ENCODE data around the gene EYA4.

The EYA4 gene

GRCh38 chr6:133436652-133437051 is 195.5 kb downstream of the EYA4 start:
- TF ChIP-seq CTCF (IDR thresholded peaks at IDR 0.05; ENCODE audit: low read depth, low read length, missing control alignments), result no peak
- no peak for DNase-seq (ENCODE audit: extremely low read depth, low read depth)
- no peak overlapping the region for H3K4me3 ChIP-seq (replicated peaks; ENCODE audit: low read depth, low read length)

GRCh38 chr6:133441491-133441890 is 200.3 kb downstream of the EYA4 start:
- no peak for TF ChIP-seq CTCF (IDR thresholded peaks at IDR 0.05; ENCODE audit: low read depth, low read length, missing control alignments)

GRCh38 chr6:133446789-133447188 is 205.6 kb downstream of the EYA4 start:
- no peak for TF ChIP-seq CTCF (IDR thresholded peaks at IDR 0.05; ENCODE audit: low read depth, low read length, missing control alignments)
- H3K4me3 ChIP-seq (replicated peaks; ENCODE audit: low read depth, low read length), result no peak overlapping the region
- no peak for DNase-seq (ENCODE audit: extremely low read depth, low read depth)

More at GRCh38 chr6:133441491-133441890, 200.3 kb downstream of the EYA4 start:
- no peak for DNase-seq (ENCODE audit: extremely low read depth, low read depth)
- no peak overlapping the region for H3K4me3 ChIP-seq (replicated peaks; ENCODE audit: low read depth, low read length)

- H3K4me3 ChIP-seq (replicated peaks; ENCODE audit: low read depth, low read length), result no peak overlapping the region
- no peak for TF ChIP-seq CTCF (IDR thresholded peaks at IDR 0.05; ENCODE audit: low read depth, low read length, missing control alignments)
- no peak for DNase-seq (ENCODE audit: extremely low read depth, low read depth)
Observed at GRCh38 chr6:133447924-133448323, 206.8 kb downstream of the EYA4 start.

GRCh38 chr6:133456439-133456838 is 215.3 kb downstream of the EYA4 start:
- no peak for DNase-seq (ENCODE audit: extremely low read depth, low read depth)
- TF ChIP-seq CTCF (IDR thresholded peaks at IDR 0.05; ENCODE audit: low read depth, low read length, missing control alignments), result no peak

GRCh38 chr6:133456944-133457343 is 215.8 kb downstream of the EYA4 start:
- no peak for DNase-seq (ENCODE audit: extremely low read depth, low read depth)
- no peak overlapping the region for H3K4me3 ChIP-seq (replicated peaks; ENCODE audit: low read depth, low read length)
- no peak for TF ChIP-seq CTCF (IDR thresholded peaks at IDR 0.05; ENCODE audit: low read depth, low read length, missing control alignments)

More at GRCh38 chr6:133456439-133456838, 215.3 kb downstream of the EYA4 start:
- H3K4me3 ChIP-seq (replicated peaks; ENCODE audit: low read depth, low read length), result no peak overlapping the region

GRCh38 chr6:133460101-133460500 is 218.9 kb downstream of the EYA4 start:
- no peak overlapping the region for H3K4me3 ChIP-seq (replicated peaks; ENCODE audit: low read depth, low read length)
- no peak for TF ChIP-seq CTCF (IDR thresholded peaks at IDR 0.05; ENCODE audit: low read depth, low read length, missing control alignments)
- no peak for DNase-seq (ENCODE audit: extremely low read depth, low read depth)

Data from HFF-Myc (cell line).